Esophagus (tissue), 2 donors: ENCODE results near the gene PPCDC. TPM values are rescaled to one million over a fixed set of nuclear protein-coding genes. Genes with fewer than 3 reads are reported as not detected.

ENCODE experiments used
- H3K27ac ChIP-seq, 2 donors: one replicate each; pipeline ENCODE4 v1.5.1; 2013; ENCODE audit warnings: low read depth in 2 of 2, mild to moderate bottlenecking in 2 of 2, inconsistent platforms in 1 of 2, low read length in 1 of 2, moderate library complexity in 1 of 2
- H3K27me3 ChIP-seq, 2 donors: one replicate each; pipeline ENCODE4 v1.6.1; 2013; ENCODE audit warnings: low read length in 2 of 2, control low read depth in 1 of 2, mild to moderate bottlenecking in 1 of 2; ENCODE audit not compliant: insufficient read depth in 2 of 2, control insufficient read depth in 1 of 2
- H3K36me3 ChIP-seq, 2 donors: one replicate each; pipeline ENCODE4 v1.6.1; 2013; ENCODE audit warnings: low read length in 1 of 2; ENCODE audit not compliant: control insufficient read depth in 2 of 2, insufficient read depth in 2 of 2
- H3K4me1 ChIP-seq, 2 donors: one replicate each; pipeline ENCODE4 v1.6.1; 2013; ENCODE audit warnings: low read length in 1 of 2; ENCODE audit not compliant: control insufficient read depth in 2 of 2, insufficient read depth in 2 of 2
- H3K4me3 ChIP-seq, 2 donors: one replicate each; pipeline ENCODE4 v1.5.1; 2013; ENCODE audit warnings: low read length in 2 of 2, mild to moderate bottlenecking in 2 of 2, low read depth in 1 of 2, moderate library complexity in 1 of 2
- H3K9me3 ChIP-seq, 2 donors: one replicate each; pipeline ENCODE4 v1.6.1; 2013; ENCODE audit warnings: mild to moderate bottlenecking in 2 of 2, low read depth in 1 of 2, low read length in 1 of 2, moderate library complexity in 1 of 2; ENCODE audit not compliant: control insufficient read depth in 2 of 2, insufficient read depth in 1 of 2
- WGBS, 2 donors: extraction: QIAGEN DNeasy Blood & Tissue Kit; methylation state at CpG; one replicate each; pipeline ENCODE4 v1.1.7; 2013; 5-methylcytosine and 5-hydroxymethylcytosine counted together
- polyA plus RNA-seq, 2 donors: library from polyadenylated mRNA; stranded (reverse); fragments of 200-250 nt; gene quantifications; one replicate each; pipeline ENCODE4 v1.2.3, GENCODE V29; 2013
- donor health status: healthy with polysubstance abuse.
- donor health status: Bipolar disorder and iron deficiency.

PPCDC gene, protein sequence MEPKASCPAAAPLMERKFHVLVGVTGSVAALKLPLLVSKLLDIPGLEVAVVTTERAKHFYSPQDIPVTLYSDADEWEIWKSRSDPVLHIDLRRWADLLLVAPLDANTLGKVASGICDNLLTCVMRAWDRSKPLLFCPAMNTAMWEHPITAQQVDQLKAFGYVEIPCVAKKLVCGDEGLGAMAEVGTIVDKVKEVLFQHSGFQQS
- 10 to 100 TPM; 19.1 to 25.9 TPM for polyA plus RNA-seq

DNA sequence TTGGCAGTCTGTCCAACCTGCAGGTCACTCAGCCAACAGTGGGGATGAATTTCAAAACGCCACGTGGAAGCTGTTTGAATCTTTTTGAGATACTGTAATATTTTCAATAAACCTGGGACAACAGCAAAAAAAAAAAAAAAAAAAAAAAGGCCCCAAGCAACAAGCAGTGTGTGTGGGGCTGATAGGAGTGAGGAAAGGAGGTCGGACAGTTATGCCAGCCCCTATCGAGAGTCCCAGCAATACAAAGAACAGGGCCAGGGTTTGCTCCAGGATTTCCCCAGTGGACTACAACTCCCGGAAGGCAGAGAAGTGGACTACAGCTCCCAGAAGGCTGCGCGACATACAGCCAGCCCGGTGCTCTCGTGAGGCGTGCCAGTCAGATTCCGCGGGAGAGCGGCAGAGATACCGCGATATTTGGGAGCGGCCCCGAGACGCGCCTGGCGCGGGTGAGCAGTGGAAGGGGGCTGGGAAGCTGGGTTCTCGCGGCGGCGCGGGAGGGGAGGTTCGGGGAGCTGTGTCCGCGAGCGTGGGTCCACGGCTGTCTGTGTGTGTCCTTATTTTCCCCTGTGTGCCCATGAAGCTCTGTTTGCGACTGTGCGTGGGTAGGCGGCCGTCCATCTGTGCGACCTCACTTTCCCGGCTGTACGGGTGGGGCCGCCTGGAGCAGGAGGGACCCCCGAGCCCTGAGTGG lies at the start of gene PPCDC:
Gene PPCDC (plus strand): TSS at position 410 of the 691 bp plus-strand sequence. CDS start 4,729 bp downstream, outside the sequence.
- Histone ChIP-seq H3K36me3 (no peaks in the 10 kb centered on the region), H3K27me3 (no peaks in the 10 kb centered on the region), H3K9me3 (no peaks in the 10 kb centered on the region), H3K27ac (peak within 1 kb of the TSS; percentile 74 to 92), H3K4me1 (no peaks in the 10 kb centered on the region), H3K4me3 (peak within 1 kb of the TSS; percentile 93 to 98)
- 4% methylated on average over 30 to 40 of the region's 40 CpGs for WGBS, 2 donors

DNA sequence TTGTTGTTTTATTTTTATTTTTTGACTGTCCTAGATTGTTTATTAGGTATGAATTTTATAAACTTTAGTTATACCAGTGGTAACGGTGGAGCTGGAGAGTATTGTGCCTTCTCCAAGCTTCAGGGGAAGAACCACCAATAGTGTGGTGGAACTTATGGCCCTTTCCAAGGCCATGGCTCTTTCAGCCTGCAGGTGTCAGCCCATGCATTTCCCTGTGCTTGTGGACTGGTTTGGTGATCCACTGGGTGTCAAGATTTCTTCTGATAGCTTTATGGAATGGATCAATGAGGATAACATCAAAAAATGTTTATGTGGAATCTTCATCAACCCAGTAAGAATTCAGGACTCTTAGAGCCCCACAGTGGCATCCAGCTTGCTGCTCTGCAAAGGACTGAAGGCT lies 47.2 kb upstream of the PPCDC start:
- WGBS, 2 donors, result 75 to 76% methylated on average over 1 of the region's 1 CpG
- Histone ChIP-seq H3K9me3 (no peaks in the 10 kb centered on the region), H3K4me3 (no peak overlapping the region), H3K27me3 (no peaks in the 10 kb centered on the region), H3K27ac (no peak overlapping the region), H3K4me1 (no peaks in the 10 kb centered on the region), H3K36me3 (no peaks in the 10 kb centered on the region)

DNA sequence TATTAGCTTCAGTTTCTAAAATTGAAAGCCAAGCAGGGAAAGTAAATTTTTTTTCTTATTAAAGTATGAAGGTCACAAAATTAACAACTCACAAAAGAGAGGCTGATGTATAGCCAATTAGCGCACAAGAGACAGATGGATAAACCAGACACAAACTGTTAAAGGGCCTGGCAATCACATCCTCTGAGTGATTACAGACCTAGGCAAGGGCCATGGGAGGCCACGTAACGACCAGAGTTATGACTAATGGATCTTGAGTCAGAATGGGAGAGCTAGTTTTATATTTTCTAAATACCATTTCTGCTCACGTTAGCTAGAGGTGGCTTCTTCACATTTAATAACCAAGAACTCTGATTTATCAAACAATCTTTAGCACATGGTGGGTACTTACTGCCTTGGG lies 45.8 kb upstream of the PPCDC start:
- Histone ChIP-seq H3K4me1 (no peaks in the 10 kb centered on the region), H3K27ac (no peak overlapping the region), H3K36me3 (no peaks in the 10 kb centered on the region), H3K4me3 (no peak overlapping the region), H3K27me3 (no peaks in the 10 kb centered on the region), H3K9me3 (no peaks in the 10 kb centered on the region)
- WGBS, 2 donors, result 52 to 56% methylated on average over 4 of the region's 4 CpGs

DNA sequence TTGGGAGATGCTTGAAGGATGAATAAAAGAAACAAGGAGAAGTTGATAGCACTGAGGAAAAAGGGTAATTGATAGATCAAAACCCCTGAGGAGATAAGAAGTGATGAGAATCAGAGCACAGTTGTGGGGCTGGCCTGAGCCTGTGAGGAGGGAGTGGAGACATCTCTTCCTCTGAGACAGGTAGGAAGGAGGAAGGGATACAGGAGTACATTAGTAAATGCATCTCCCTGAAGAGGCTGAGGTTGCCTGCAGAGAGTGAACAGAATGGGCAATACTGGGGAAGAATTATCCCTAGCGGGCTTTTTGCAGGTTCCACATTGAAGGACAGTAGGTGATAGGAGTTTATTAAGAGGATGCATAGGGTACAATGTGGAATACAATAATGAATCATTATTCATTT lies 45.3 kb upstream of the PPCDC start:
- Histone ChIP-seq H3K36me3 (no peaks in the 10 kb centered on the region), H3K9me3 (no peaks in the 10 kb centered on the region), H3K27ac (no peak overlapping the region), H3K4me3 (no peak overlapping the region), H3K27me3 (no peaks in the 10 kb centered on the region), H3K4me1 (no peaks in the 10 kb centered on the region)
- WGBS, 2 donors, result 88 to 93% methylated on average over 1 of the region's 1 CpG

DNA sequence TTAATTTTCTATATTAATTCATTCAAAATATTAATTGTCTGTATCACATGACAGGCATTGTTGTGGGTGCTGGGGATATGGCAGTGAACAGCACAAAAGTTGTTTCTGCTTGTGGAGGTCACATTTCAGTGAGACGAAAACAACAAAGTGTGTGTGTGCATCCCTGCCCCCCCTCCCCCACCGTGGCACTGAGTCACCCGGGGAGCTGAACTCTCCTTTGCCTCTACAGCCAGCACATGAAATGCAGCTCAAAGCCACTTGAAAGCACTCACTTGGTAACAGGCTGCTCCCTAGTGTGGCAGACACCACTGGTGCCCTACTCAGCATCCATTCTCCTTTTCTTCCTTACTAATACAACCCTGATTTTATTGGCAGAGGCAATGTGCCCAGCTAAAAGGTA lies 44.9 kb upstream of the PPCDC start:
- WGBS, 2 donors, result 31 to 32% methylated on average over 3 of the region's 3 CpGs
- Histone ChIP-seq H3K4me1 (no peaks in the 10 kb centered on the region), H3K27ac (no peak overlapping the region), H3K36me3 (no peaks in the 10 kb centered on the region), H3K27me3 (no peaks in the 10 kb centered on the region), H3K4me3 (no peak overlapping the region), H3K9me3 (no peaks in the 10 kb centered on the region)

DNA sequence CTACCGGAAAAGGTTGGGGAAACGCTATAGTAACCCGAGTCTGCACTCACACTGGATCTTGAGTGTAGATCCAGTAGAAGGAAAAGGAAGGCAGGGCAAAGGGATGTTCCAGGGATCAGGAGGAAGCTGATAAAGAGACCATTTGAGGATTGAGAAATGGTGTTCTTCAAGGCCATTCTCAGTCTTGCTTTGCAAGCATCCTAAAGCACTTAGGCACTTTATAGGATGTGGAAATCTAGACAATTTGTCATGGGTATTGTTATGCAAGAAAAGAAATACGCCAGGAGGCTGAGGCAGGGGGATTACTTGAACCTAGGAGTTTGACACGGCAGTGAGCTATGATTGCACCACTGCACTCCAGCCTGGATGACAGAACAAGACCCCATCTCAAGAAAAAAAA lies 41.2 kb upstream of the PPCDC start:
- peaks cover 0 to 3% of the 10 kb centered on the region in 2 donors for H3K27me3 ChIP-seq
- H3K9me3 ChIP-seq, result no peaks in the 10 kb centered on the region
- no peak overlapping the region for H3K27ac ChIP-seq
- H3K4me3 ChIP-seq, result no peak overlapping the region
- H3K4me1 ChIP-seq, result no peaks in the 10 kb centered on the region
- WGBS, 2 donors, result 74 to 76% methylated on average over 5 of the region's 5 CpGs
- no peaks in the 10 kb centered on the region for H3K36me3 ChIP-seq

DNA sequence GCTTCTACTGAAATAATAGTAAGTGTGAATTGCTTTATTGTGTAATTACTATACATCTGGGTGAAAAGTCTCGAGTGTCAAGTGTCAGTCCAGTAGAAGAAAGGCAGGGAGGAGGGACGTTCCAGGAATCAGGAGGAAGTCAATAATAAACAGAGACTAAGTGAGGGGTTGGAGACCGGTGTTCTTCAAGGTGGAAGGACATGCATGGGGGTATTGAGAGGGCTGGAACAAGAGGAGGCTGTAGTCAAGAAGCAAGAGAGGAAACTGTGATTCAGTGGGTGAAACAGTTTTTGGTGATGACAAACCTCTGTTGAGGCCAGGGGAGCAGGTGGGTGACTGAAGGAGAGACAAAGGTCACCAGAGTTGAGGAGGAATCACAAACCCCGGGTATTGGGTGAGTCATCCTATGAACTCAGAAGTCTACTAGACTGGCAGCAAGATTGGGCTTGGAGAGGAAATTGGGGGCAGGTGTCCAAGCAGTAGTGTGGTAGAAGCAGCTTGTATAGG lies 39.6 kb upstream of the PPCDC start:
- no peaks in the 10 kb centered on the region for H3K4me1 ChIP-seq
- H3K27ac ChIP-seq, result no peak overlapping the region
- 25 to 31% methylated on average over 4 of the region's 4 CpGs for WGBS, 2 donors
- no peak overlapping the region for H3K4me3 ChIP-seq
- H3K9me3 ChIP-seq, result no peaks in the 10 kb centered on the region
- H3K27me3 ChIP-seq, result peaks cover 0 to 5% of the 10 kb centered on the region in 2 donors
- no peaks in the 10 kb centered on the region for H3K36me3 ChIP-seq

DNA sequence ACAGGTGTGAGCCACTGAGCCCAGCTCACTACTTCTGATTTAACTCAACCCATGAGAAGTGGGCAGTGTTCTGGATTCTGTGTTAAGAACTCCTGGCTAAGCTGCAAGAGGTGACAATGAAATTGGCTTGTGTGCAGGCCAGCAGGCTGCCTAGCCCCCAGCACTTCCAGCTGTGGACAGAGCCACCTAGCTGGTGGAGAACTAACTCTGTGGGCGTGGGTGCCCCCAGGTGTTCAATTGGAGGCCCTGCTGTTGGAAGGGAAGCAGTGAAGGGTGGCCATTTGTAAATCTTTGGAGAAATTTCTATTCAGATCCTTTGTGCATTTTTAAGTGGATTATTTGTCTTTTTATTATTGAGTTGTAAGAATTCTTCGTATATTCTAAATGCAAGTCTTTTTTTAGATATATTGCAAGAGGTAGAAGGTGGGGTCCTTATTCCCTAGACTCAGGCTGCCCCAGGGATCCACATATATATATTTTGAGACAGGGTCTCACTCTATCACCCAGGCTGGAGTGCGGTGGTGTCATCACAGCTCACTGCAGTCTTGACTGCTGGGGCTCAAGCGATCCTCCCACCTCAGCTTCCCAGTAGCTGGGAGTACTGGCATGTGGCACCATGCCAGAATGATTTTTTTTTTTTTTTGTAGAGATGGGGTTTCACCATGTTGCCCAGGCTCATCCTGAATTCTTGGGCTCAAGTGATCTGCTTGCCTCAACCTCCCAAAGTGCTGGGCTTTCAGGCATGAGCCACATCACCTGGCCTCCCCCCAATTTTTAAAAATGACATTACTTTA lies 35.2 kb upstream of the PPCDC start:
- Histone ChIP-seq H3K36me3 (no peaks in the 10 kb centered on the region), H3K4me3 (no peak overlapping the region), H3K9me3 (no peaks in the 10 kb centered on the region), H3K4me1 (no peaks in the 10 kb centered on the region), H3K27me3 (peaks cover 0 to 5% of the 10 kb centered on the region in 2 donors), H3K27ac (no peak overlapping the region)
- WGBS, 2 donors, result 39 to 43% methylated on average over 4 of the region's 4 CpGs

DNA sequence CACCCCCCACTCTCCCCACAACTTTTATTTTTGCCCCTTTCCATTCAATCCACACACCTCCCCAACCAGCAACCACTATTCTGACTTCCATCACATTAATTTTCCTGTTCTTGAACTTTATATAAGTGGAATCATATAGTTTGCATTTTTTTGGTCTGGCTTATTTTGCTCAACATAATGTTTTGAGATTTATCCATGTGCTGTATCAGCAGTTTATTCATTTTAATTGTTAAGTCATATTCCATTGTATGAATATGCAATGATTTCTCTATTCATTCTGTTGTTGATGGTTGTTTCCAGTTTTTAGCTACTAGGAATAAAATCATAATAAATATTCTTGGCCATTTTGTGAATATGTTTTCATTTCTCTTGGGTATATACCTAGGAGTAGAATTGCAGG lies 33.9 kb upstream of the PPCDC start:
- H3K36me3 ChIP-seq, result no peaks in the 10 kb centered on the region
- H3K27ac ChIP-seq, result no peak overlapping the region
- no peaks in the 10 kb centered on the region for H3K9me3 ChIP-seq
- H3K4me1 ChIP-seq, result no peaks in the 10 kb centered on the region
- no peak overlapping the region for H3K4me3 ChIP-seq
- peaks cover 0 to 3% of the 10 kb centered on the region in 2 donors for H3K27me3 ChIP-seq
